ENCODE results near the gene YDJC. TPM values are rescaled to one million over a fixed set of nuclear protein-coding genes. Genes with fewer than 3 reads are reported as not detected.

Gene YDJC
- total RNA-seq, 1 donor from 2014 or later, result 34.0 TPM

DNA sequence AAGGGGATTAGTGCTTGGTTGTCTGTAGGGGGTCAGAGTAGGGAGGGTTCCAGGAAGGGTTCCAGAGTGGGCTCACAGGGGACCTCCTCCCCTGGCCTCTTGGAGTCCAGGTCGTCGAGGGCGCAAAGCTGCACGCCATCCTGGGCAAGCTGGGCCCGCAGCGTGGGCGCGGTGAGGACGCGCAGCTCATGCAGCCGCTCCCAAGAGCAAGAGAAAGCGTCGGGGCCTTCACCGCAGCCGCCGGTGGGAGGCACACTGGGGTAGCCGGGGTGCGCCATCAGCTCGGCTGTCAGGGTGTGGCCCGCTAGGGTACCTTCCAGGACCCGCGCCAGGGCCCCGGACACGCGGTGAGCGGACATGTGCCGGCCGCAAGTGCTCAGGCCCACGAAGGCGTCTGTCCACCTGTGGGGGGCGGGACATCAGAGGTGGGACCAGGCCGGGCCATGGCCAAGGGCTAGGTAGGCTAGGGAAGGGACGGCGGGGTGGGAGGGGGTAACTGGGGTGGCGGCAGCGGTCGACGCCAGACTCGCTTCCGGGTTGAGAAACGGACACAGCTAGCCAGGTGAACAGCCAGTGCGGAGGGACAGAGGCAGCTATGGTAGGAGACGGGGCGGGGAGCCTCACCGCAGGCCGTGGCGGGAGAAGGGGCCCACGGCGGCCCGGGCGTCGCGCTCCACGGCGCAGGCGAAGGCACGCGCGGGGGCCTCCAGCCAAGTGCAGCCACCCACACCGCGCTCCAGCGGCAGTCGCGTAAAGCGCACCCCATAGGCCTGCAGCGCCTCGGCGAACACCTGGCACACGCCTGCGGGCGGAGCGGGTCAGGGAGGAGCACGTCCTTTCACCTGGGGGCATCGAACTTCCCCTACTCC, 1.2 kb downstream of the YDJC start:
- H3K4me2 ChIP-seq (ENCODE audit: low read length), result peak overlapping the region; percentile 88
- TF ChIP-seq CTCF (IDR thresholded peaks at IDR 0.05; ENCODE audit: insufficient read depth, low read depth, low read length), result no peak
- no peak for TF ChIP-seq EZH2 (IDR thresholded peaks at IDR 0.05; ENCODE audit: insufficient read depth, low read length)
- no peaks in the 10 kb centered on the region for H3K27me3 Mint-ChIP-seq (ENCODE audit: low read depth, unreplicated experiment)
- peaks cover 47% of the 10 kb centered on the region for H4K20me1 ChIP-seq (ENCODE audit: insufficient read depth, low read length)
- no peaks in the 10 kb centered on the region for H3K9me3 ChIP-seq (ENCODE audit: insufficient read depth, low read depth, low read length)
- no peak for DNase-seq (ENCODE audit: low read depth)
- peak overlapping the region; percentile 87 for H3K4me3 Mint-ChIP-seq (ENCODE audit: unreplicated experiment)
- H3K4me1 ChIP-seq (ENCODE audit: insufficient read depth, low read length), result peaks cover 13% of the 10 kb centered on the region
- no peak for FAIRE-seq
- H3K36me3 Mint-ChIP-seq (ENCODE audit: low read depth, unreplicated experiment), result peaks cover 10% of the 10 kb centered on the region
- H2AFZ ChIP-seq (ENCODE audit: low read depth, low read length), result peak overlapping the region; percentile 93
- peak overlapping the region; percentile 76 for H3K4me3 ChIP-seq (ENCODE audit: insufficient read depth, low read depth, low read length)
- H3K9ac ChIP-seq (ENCODE audit: low read length), result peak overlapping the region; percentile 87
- peak overlapping the region; percentile 93 for H3K27ac Mint-ChIP-seq (ENCODE audit: unreplicated experiment)
- H3K27me3 ChIP-seq (ENCODE audit: insufficient read depth, low read length), result no peaks in the 10 kb centered on the region
- no peaks in the 10 kb centered on the region for H3K36me3 ChIP-seq (ENCODE audit: insufficient read depth, low read length)
- H3K4me1 Mint-ChIP-seq (ENCODE audit: low read depth, unreplicated experiment), result peaks cover 13% of the 10 kb centered on the region
- peaks cover 55% of the 10 kb centered on the region for H3K79me2 ChIP-seq (ENCODE audit: insufficient read depth, low read length)
- H3K27ac ChIP-seq (ENCODE audit: low read depth, low read length), result no peak overlapping the region
- H3K9me3 Mint-ChIP-seq (ENCODE audit: unreplicated experiment), result no peaks in the 10 kb centered on the region

DNA sequence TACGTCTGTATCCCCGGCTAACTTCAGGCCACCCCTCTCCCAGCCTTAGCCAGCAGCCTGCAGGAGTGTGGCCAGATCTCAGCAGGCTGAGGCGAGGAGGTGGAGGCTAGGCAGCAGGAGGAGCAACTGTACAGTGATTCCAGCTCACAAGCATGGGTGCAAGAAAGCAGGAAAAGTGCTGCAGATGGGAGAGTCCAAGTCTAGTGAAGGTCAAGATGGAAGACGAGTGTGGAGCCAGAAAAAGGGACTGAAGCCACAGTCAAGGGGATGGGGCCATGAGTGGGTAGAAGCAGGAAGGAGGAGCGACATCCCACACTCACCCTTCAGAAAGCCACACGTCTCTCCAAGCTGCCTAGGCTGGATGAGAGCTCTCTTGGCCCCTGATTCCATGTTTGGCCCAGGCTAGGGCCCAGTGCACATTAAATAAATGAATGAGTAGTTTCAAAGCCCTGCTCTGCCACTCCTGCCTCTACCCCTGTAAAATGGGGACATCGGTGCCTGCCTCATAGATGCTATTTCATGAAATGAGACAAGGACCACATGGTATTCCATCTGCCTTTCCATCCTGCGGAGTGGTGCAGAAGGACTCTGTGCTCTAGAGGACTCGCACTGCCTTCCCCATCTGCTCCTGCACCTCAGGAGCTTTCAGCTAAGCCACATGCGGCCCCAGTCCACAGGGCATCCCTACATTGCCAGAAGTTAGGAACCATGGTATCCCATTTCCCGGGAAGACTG, 2.9 kb downstream of the YDJC start:
- Mint-ChIP-seq H3K4me1 (ENCODE audit: low read depth, unreplicated experiment) (peaks cover 22% of the 10 kb centered on the region), H3K27me3 (ENCODE audit: low read depth, unreplicated experiment) (no peaks in the 10 kb centered on the region), H3K36me3 (ENCODE audit: low read depth, unreplicated experiment) (peaks cover 15% of the 10 kb centered on the region), H3K4me3 (ENCODE audit: unreplicated experiment) (peak overlapping the region; percentile 73), H3K9me3 (ENCODE audit: unreplicated experiment) (no peaks in the 10 kb centered on the region), H3K27ac (ENCODE audit: unreplicated experiment) (peak overlapping the region; percentile 29)
- Histone ChIP-seq H3K9me3 (ENCODE audit: insufficient read depth, low read depth, low read length) (no peaks in the 10 kb centered on the region), H3K9ac (ENCODE audit: low read length) (no peak overlapping the region), H3K4me1 (ENCODE audit: insufficient read depth, low read length) (peaks cover 13% of the 10 kb centered on the region), H3K79me2 (ENCODE audit: insufficient read depth, low read length) (peaks cover 72% of the 10 kb centered on the region), H3K4me2 (ENCODE audit: low read length) (no peak overlapping the region), H3K27me3 (ENCODE audit: insufficient read depth, low read length) (no peaks in the 10 kb centered on the region), H2AFZ (ENCODE audit: low read depth, low read length) (no peak overlapping the region), H4K20me1 (ENCODE audit: insufficient read depth, low read length) (peaks cover 64% of the 10 kb centered on the region), H3K4me3 (ENCODE audit: insufficient read depth, low read depth, low read length) (no peak overlapping the region), H3K27ac (ENCODE audit: low read depth, low read length) (no peak overlapping the region), H3K36me3 (ENCODE audit: insufficient read depth, low read length) (peaks cover 4% of the 10 kb centered on the region)
- FAIRE-seq, result no peak
- DNase-seq (ENCODE audit: low read depth), result no peak
- TF ChIP-seq CTCF (IDR thresholded peaks at IDR 0.05; ENCODE audit: insufficient read depth, low read depth, low read length), result no peak
- TF ChIP-seq EZH2 (IDR thresholded peaks at IDR 0.05; ENCODE audit: insufficient read depth, low read length), result no peak
